Heart right ventricle (tissue), 16 donors: ENCODE measurements around the gene RPS29. TPM values are rescaled to one million over a fixed set of nuclear protein-coding genes. Genes with fewer than 3 reads are reported as not detected.
A peak's percentile ranks its signal among the peaks of the same experiment; 100 is the strongest.

Experiments used
- ATAC-seq, 8 donors: fragments of 200-7000 bp; cut with Tn5 transposase; one replicate each; pipeline ENCODE4 v1.9.1; 2020; ENCODE audit warnings: mild to moderate bottlenecking in 8 of 8, moderate library complexity in 8 of 8, moderate number of reproducible peaks in 1 of 8
- DNase-seq, 2 donors: peaks; one replicate each; pipeline ENCODE4 v3.0.0-alpha.2; 2020
- H3K27ac ChIP-seq, 10 donors: fragments of 200-600 bp; sonication (generic) in 2 of 10; one replicate each; pipeline versions ENCODE4 v1.5.0 to v1.8.0; 2020 to 2022; ENCODE audit warnings: mild to moderate bottlenecking in 3 of 10
- H3K27me3 ChIP-seq, 7 donors: fragments of 200-600 bp; one replicate each; pipeline ENCODE4 v1.8.0; 2021 to 2022; ENCODE audit warnings: mild to moderate bottlenecking in 2 of 7
- H3K36me3 ChIP-seq, 9 donors: fragments of 200-600 bp; sonication (generic) in 1 of 9; one replicate each; pipeline versions ENCODE4 v1.5.0 to v1.8.0; 2020 to 2022; ENCODE audit warnings: mild to moderate bottlenecking in 2 of 9
- H3K4me1 ChIP-seq, 9 donors: fragments of 200-600 bp; sonication (generic) in 1 of 9; one replicate each; pipeline versions ENCODE4 v1.5.0 to v1.8.0; 2020 to 2022; ENCODE audit warnings: mild to moderate bottlenecking in 4 of 9
- H3K4me3 ChIP-seq, 10 donors: fragments of 200-600 bp; sonication (generic) in 2 of 10; one replicate each; pipeline versions ENCODE4 v1.5.0 to v1.8.0; 2020 to 2022; ENCODE audit warnings: mild to moderate bottlenecking in 7 of 10, moderate library complexity in 2 of 10
- H3K9me3 ChIP-seq, 11 donors: fragments of 200-600 bp in 10 of 11; sonication (generic) in 2 of 11; one replicate each; pipeline versions ENCODE4 v1.5.0 to v1.8.0; 2013 to 2022; ENCODE audit warnings: mild to moderate bottlenecking in 2 of 11, control low read depth in 1 of 11, moderate library complexity in 1 of 11
- CTCF ChIP-seq, 9 donors: fragments of 200-600 bp; sonication (generic) in 2 of 9; IDR thresholded peaks; one replicate each; pipeline versions ENCODE4 v1.5.0 to v1.8.0; 2021 to 2022; ENCODE audit warnings: antibody characterized with exemption in 9 of 9, mild to moderate bottlenecking in 5 of 9, moderate library complexity in 1 of 9
- WGBS, 2 donors: extraction: QIAGEN DNeasy Blood & Tissue Kit; methylation state at CpG; one replicate each; pipeline ENCODE4 v1.1.7; 2013; ENCODE audit warnings: inconsistent platforms in 1 of 2; 5-methylcytosine and 5-hydroxymethylcytosine counted together
- intact Hi-C, 10 donors: fragments of 100-400 bp; cut with DNase I; formaldehyde crosslinking; loops; one replicate each; pipeline versions ENCODE4 v1.11.1 to v1.14.2; 2022
- polyA plus RNA-seq, 2 donors: library from polyadenylated mRNA; stranded (reverse); fragments of 200-250 nt; gene quantifications; one replicate each; pipeline ENCODE4 v1.2.3, GENCODE V29; 2013
- total RNA-seq, 10 donors: library from RNA; stranded (reverse); fragmentation: NEBNext Ultra II Directional in 3 of 10; extraction: Animal tissue kit (Norgen Biotek cat#: 25700) in 3 of 10; gene quantifications; one replicate each; pipeline versions ENCODE4 v1.2.1 to v1.2.4, GENCODE V29; 2021 to 2023
- donor health status: Arrhythmogenic right ventricular cardiomyopathy.
- donor health status: ischemic (EF 13 %, LVEDD 7.1; RV severe dilation, severe dysfunction).
- donor health status: healthy with polysubstance abuse.
- donor health status: DM: no; HTN: yes; CAD: no.
- donor health status: DM: no; HTN: no; CAD: no.
- donor health status: ischemic (EF 25% LVEDD 6.9; RV normal size, moderate dysfunction).
- donor health status: ischemic (EF 25% LVEDD 5.7; RV mildly dilated, moderate dysfunction).
- donor health status: healthy.
- donor health status: DM: yes; HTN: yes; CAD: no.
- donor health status: Ischemic cardiomyopathy.
- donor health status: ischemic (EF 35%, LVEDD 5.7; RV mildly dilated, moderate dysfunction).
- donor health status: nonischemic (EF 11% LVEDD 7.7; RV severe dilation, severe dysfunction).
- donor health status: DM: yes; HTN: yes; CAD: no.
- donor health status: PGD.
- donor health status: ischemic (EF 29% LVEDD 5.4; RV normal size, mild dysfunction).
- donor health status: nonischemic (EF 23%, LVEDD 6.1; RV moderate dilation, normal function).

RPS29 gene
- total and polyA plus RNA-seq, 12 donors, result 619 to 2,979 (median 752) TPM

GRCh38 chr14:49623941-49624839, 38.0 kb upstream of the RPS29 start:
- H3K27ac ChIP-seq, result peak overlapping the region in 1 of 10 donors; percentile 2

GRCh38 chr14:49623387-49623786, 37.2 kb upstream of the RPS29 start:
- 69 to 74% methylated on average over 3 of the region's 3 CpGs for WGBS, 2 donors
- no peak for TF ChIP-seq CTCF (IDR thresholded peaks at IDR 0.05)
- H3K9me3 ChIP-seq, result no peaks in the 10 kb centered on the region
- peaks cover 0 to 51% (median 41%) of the 10 kb centered on the region in 9 donors for H3K4me1 ChIP-seq
- ATAC-seq (no peak), DNase-seq (no peak)
- intact Hi-C loops, result loop anchor here in 1 of 10 donors (5.0 kb wide), 1 partner anchor 144 kb away; the partner anchor contains the start of gene KLHDC2
- no peaks in the 10 kb centered on the region for H3K27me3 ChIP-seq
- peak overlapping the region in 1 of 10 donors; percentile 2 for H3K27ac ChIP-seq
- peaks cover 0 to 43% (median 11%) of the 10 kb centered on the region in 9 donors for H3K36me3 ChIP-seq
- H3K4me3 ChIP-seq, result peak overlapping the region in 2 of 10 donors; percentile 1 to 73

More at GRCh38 chr14:49623941-49624839, 38.0 kb upstream of the RPS29 start:
- no peak for TF ChIP-seq CTCF (IDR thresholded peaks at IDR 0.05)
- intact Hi-C loops, result loop anchor here in 1 of 10 donors (5.0 kb wide), 1 partner anchor 143 kb away; the partner anchor contains the start of gene KLHDC2
- peak overlapping the region in 1 of 10 donors; percentile 73 for H3K4me3 ChIP-seq
- H3K4me1 ChIP-seq, result peaks cover 0 to 43% (median 37%) of the 10 kb centered on the region in 9 donors
- peaks cover 0 to 36% (median 5%) of the 10 kb centered on the region in 9 donors for H3K36me3 ChIP-seq
- H3K27me3 ChIP-seq, result no peaks in the 10 kb centered on the region
- WGBS, 2 donors, result 85 to 86% methylated on average over 6 of the region's 6 CpGs
- ATAC-seq, result no peak
- no peaks in the 10 kb centered on the region for H3K9me3 ChIP-seq
- no peak for DNase-seq

GRCh38 chr14:49622022-49622607, 35.9 kb upstream of the RPS29 start:
- DNase-seq, result no peak
- WGBS, 2 donors, result 51 to 54% methylated on average over 3 of the region's 3 CpGs
- intact Hi-C loops, result loop anchor here in 1 of 10 donors (5.0 kb wide), 1 partner anchor 145 kb away; the partner anchor contains the start of gene KLHDC2
- Histone ChIP-seq H3K27ac (peak overlapping the region in 1 of 10 donors; percentile 92), H3K27me3 (no peaks in the 10 kb centered on the region), H3K36me3 (peaks cover 0 to 51% (median 12%) of the 10 kb centered on the region in 9 donors), H3K9me3 (no peaks in the 10 kb centered on the region), H3K4me1 (peaks cover 0 to 63% (median 41%) of the 10 kb centered on the region in 9 donors), H3K4me3 (peak overlapping the region in 9 of 10 donors; percentile 63 to 97 (median 91))
- TF ChIP-seq CTCF (IDR thresholded peaks at IDR 0.05), result no peak
- no peak for ATAC-seq
